Stimulated activated CD4-positive, alpha-beta T cell treated with anti-CD3 and anti-CD28 coated beads, Interleukin-4, amount 100 ng/mL, for 4 hours (primary cell): ENCODE results near the gene GPC1.

Source experiments
- DNase-seq, 2 experiments: peaks; one replicate each; pipeline ENCODE4 v3.0.0-alpha.2; 2020

Gene GPC1

GRCh38 chr2:240397542-240397916 lies 37.9 kb upstream of the GPC1 start:
- DNase-seq = no peak

GRCh38 chr2:240397924-240398645 lies 37.4 kb upstream of the GPC1 start:
- no peak for DNase-seq

- DNase-seq = no peak
Measured at GRCh38 chr2:240398661-240399267, 36.7 kb upstream of the GPC1 start.

GRCh38 chr2:240399419-240400324 lies 35.8 kb upstream of the GPC1 start:
- DNase-seq = no peak

- no peak for DNase-seq
Measured at GRCh38 chr2:240400371-240401161, 34.9 kb upstream of the GPC1 start.

GRCh38 chr2:240401308-240401707 lies 34.2 kb upstream of the GPC1 start:
- no peak for DNase-seq

- DNase-seq = no peak
Measured at GRCh38 chr2:240401781-240402551, 33.5 kb upstream of the GPC1 start.

GRCh38 chr2:240402566-240403272 lies 32.7 kb upstream of the GPC1 start:
- DNase-seq = no peak

- no peak for DNase-seq
Measured at GRCh38 chr2:240403396-240404104, 31.9 kb upstream of the GPC1 start.

- no peak for DNase-seq
Measured at GRCh38 chr2:240404174-240404852, 31.1 kb upstream of the GPC1 start.

- DNase-seq = no peak
Measured at GRCh38 chr2:240405133-240405532, 30.3 kb upstream of the GPC1 start.

- DNase-seq = no peak
Measured at GRCh38 chr2:240405684-240406313, 29.7 kb upstream of the GPC1 start.

DNA sequence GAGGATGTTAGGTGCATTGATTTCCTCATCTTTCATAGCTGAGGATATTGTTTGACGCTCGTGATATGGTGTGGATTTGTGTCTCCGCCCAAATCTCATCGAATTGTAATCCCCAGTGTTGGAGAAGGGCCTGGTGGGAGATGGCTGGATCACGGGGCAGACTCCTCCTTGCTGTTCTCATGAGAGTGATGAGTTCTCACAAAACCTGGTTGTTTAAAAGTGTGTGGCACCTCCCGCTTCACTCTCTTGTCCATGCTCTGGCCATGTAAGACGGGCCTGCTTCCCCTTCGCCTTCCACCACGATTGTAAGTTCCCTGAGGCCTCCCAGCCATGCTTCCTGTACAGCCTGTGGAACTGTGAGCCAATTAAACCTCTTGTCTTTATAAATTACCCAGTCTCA lies 28.4 kb upstream of the GPC1 start:
- no peak for DNase-seq

DNA sequence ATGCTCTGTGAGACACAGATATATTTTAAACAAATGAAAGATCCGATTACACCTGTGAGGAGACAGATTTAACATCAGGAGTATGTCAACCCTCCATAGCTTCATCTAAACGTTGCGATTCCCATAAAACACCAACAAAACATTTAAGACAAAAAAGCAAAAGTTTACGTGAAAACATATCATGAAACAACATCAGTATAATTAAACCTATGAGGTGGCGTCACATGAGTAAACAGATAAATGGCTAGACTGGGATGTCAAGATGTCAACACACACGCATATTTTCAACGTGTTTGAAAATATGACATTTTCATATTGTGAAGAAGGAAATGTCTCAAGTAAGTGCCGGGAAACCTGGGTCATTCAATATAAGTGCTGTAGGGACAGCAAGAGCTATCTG lies 25.5 kb upstream of the GPC1 start:
- DNase-seq = no peak

DNA sequence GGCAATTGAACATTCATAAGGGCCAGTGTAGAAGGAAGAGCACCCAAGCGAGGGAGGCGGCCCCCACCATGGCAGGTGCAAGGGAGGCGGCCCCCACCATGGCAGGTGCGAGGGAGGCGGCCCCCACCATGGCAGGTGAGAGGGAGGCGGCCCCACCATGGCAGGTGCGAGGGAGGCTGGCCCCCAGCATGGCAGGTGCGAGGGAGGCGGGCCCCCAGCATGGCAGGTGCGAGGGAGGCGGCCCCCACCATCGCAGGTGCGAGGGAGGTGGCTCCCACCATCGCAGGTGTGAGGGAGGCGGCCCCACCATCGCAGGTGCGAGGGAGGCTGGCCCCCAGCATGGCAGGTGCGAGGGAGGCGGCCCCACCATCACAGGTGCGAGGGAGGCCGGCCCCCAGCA lies 24.7 kb upstream of the GPC1 start:
- DNase-seq = no peak

- no peak for DNase-seq
Measured at GRCh38 chr2:240411261-240412160, 24.0 kb upstream of the GPC1 start.

DNA sequence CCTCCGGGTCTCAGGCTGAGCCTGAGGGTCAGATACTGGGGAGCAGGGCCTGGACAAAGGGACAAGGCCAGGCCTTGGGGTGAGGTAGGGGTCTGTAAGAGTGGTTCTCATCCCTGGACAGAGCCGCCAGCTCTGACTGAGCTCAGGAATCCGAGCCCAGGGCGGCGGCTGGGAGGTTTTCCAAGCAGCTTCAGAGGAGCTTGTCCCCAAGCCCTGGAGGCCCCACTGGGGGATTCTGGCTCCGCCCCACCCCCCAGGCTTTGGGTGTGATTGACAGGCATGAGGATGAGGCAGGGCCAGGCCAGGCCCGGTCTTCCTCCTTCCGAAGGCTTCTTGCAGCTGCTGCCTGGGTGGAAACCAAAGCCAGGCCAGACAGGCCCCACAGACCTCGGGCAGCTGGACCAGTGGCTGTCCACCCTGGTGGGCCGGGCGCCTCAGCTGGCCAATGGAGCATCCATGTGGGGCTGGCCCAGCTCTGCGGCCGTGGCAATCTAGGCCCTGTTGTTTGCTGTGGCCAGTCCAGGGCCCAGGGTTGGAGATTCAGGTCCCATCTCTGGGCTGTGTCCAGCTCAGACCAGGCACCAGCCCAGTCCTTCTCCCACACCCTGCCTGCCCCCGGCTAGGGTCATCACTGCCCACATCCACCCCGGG lies 23.1 kb upstream of the GPC1 start:
- no peak for DNase-seq
